A549 (cell line): ENCODE results near the gene ZBTB8B. TPM values are rescaled to one million over a fixed set of nuclear protein-coding genes. Genes with fewer than 3 reads are reported as not detected.

Source experiments
- ATAC-seq, 2 experiments: fragments of 200-7000 bp in 1 of 2; fragments of >200 bp in 1 of 2; cut with Nextera tagmentation in 1 of 2; cut with Tn5 transposase in 1 of 2; 3 replicates each; pipeline versions ENCODE4 v1.8.0 to v1.9.1; 2018 to 2020; ENCODE audit warnings: mild to moderate bottlenecking in 1 of 2, moderate library complexity in 1 of 2
- CTCF ChIA-PET: fragments of 300-600 bp; sonication (Branson Sonifier 250); formaldehyde crosslinking; extraction: SDS; loops from one replicate; lab custom pipeline; 2021; ENCODE audit warnings: antibody characterized with exemption, inconsistent platforms; lab: Yijun Ruan, JAX
- POLR2A ChIA-PET: fragments of 350-600 bp; formaldehyde crosslinking; extraction: SDS; loops from one replicate; lab custom pipeline; 2021; ENCODE audit warnings: antibody characterized with exemption, inconsistent platforms; lab: Yijun Ruan, JAX
- DNase-seq, 2 experiments: peaks; one replicate each; pipeline versions ENCODE4 v3.0.0 to v3.0.0-alpha.2; 2011 to 2016; ENCODE audit warnings: low read depth in 1 of 2, low spot score in 1 of 2
- FAIRE-seq: peaks from 2 replicates; lab custom pipeline; 2011; peaks lifted over from hg19 to GRCh38; lab: Jason Lieb, UNC
- H3K27ac ChIP-seq, 2 experiments: fragments of >200 bp; sonication (Bioruptor Twin); formaldehyde crosslinking; 3 replicates each; pipeline ENCODE4 v1.5.1; 2016 to 2017
- H3K4me1 ChIP-seq: fragments of >200 bp; sonication (Bioruptor Twin); formaldehyde crosslinking; 3 replicates; pipeline ENCODE4 v1.6.1; 2016
- H3K4me2 ChIP-seq: fragments of >200 bp; sonication (Bioruptor Twin); formaldehyde crosslinking; 3 replicates; pipeline ENCODE4 v1.6.1; 2016
- H3K4me3 ChIP-seq: fragments of >200 bp; sonication (Bioruptor Twin); formaldehyde crosslinking; 3 replicates; pipeline ENCODE4 v1.5.1; 2016
- H3K9me3 ChIP-seq: fragments of >200 bp; sonication (Bioruptor Twin); formaldehyde crosslinking; 3 replicates; pipeline ENCODE4 v1.6.1; 2016
- BCL3 ChIP-seq: fragments of >200 bp; sonication (Bioruptor Twin); formaldehyde crosslinking; IDR thresholded peaks from 3 replicates; pipeline ENCODE4 v1.6.1; 2016
- CEBPB ChIP-seq, 2 experiments: fragments of >200 bp in 1 of 2; sonication (Bioruptor Twin) in 1 of 2; formaldehyde crosslinking in 1 of 2; IDR thresholded peaks; 2 replicates each; pipeline ENCODE4 v1.6.1; 2012 to 2016
- CTCF ChIP-seq: fragments of >200 bp; sonication (Bioruptor Twin); formaldehyde crosslinking; IDR thresholded peaks from 3 replicates; pipeline ENCODE4 v1.5.1; 2016
- EHF ChIP-seq: fragments of 250-450 bp; sonication (Bioruptor Pico); IDR thresholded peaks from 2 replicates; pipeline ENCODE4 v1.5.0; 2020; ENCODE audit warnings: mild to moderate bottlenecking
- FOSB ChIP-seq: fragments of 250-450 bp; sonication (Bioruptor Pico); IDR thresholded peaks from 2 replicates; pipeline ENCODE4 v1.5.0; 2020; ENCODE audit warnings: mild to moderate bottlenecking, moderate library complexity
- FOSL2 ChIP-seq, 2 experiments: fragments of 450-650 bp in 1 of 2; fragments of >200 bp in 1 of 2; sonication (Bioruptor Twin) in 1 of 2; formaldehyde crosslinking; IDR thresholded peaks; 2 replicates each; pipeline versions ENCODE4 v1.5.0 to v1.6.1; 2016 to 2020; ENCODE audit warnings: mild to moderate bottlenecking in 1 of 2, moderate library complexity in 1 of 2
- HDAC2 ChIP-seq: fragments of 200-600 bp; sonication (generic); IDR thresholded peaks from 2 replicates; pipeline ENCODE4 v1.6.1; 2016
- HEYL ChIP-seq: fragments of 250-450 bp; sonication (Bioruptor Pico); IDR thresholded peaks from 2 replicates; pipeline ENCODE4 v1.8.0; 2021; ENCODE audit warnings: mild to moderate bottlenecking, moderate library complexity
- HMGXB4 ChIP-seq: fragments of 250-450 bp; sonication (Bioruptor Pico); IDR thresholded peaks from 2 replicates; pipeline ENCODE4 v1.5.0; 2021; ENCODE audit warnings: mild to moderate bottlenecking, moderate library complexity, borderline replicate concordance
- HOXB13 ChIP-seq: fragments of 250-450 bp; sonication (Bioruptor Pico); IDR thresholded peaks from 2 replicates; pipeline ENCODE4 v1.5.0; 2020; ENCODE audit warnings: low read depth, mild to moderate bottlenecking, moderate library complexity
- HOXB5 ChIP-seq: fragments of 250-450 bp; sonication (Bioruptor Pico); IDR thresholded peaks from 2 replicates; pipeline ENCODE4 v1.5.0; 2020; ENCODE audit warnings: mild to moderate bottlenecking, moderate library complexity
- JUN ChIP-seq, 2 experiments: fragments of >200 bp; sonication (Bioruptor Twin); formaldehyde crosslinking; IDR thresholded peaks; 2 replicates in 1 of 2; 3 replicates in 1 of 2; pipeline ENCODE4 v1.6.1; 2016 to 2017
- JUNB ChIP-seq: fragments of >200 bp; sonication (Bioruptor Twin); formaldehyde crosslinking; IDR thresholded peaks from 2 replicates; pipeline ENCODE4 v1.6.1; 2016
- KDM1A ChIP-seq: fragments of 200-600 bp; sonication (generic); IDR thresholded peaks from 2 replicates; pipeline ENCODE4 v1.6.1; 2016; ENCODE audit warnings: low read depth, mild to moderate bottlenecking
- NPAS2 ChIP-seq: fragments of 250-450 bp; sonication (Bioruptor Pico); IDR thresholded peaks from 2 replicates; pipeline ENCODE4 v1.8.0; 2022; ENCODE audit warnings: mild to moderate bottlenecking, moderate library complexity, borderline replicate concordance
- PBX3 ChIP-seq: IDR thresholded peaks from 2 replicates; pipeline ENCODE4 v1.6.1; 2012
- POLR2AphosphoS2 ChIP-seq: conservative IDR thresholded peaks from 2 replicates; pipeline ENCODE4 v1.6.1; 2012; ENCODE audit warnings: low read length, improper control_type of control experiment, inconsistent platforms
- RARB ChIP-seq: fragments of 250-450 bp; sonication (Bioruptor Pico); IDR thresholded peaks from 2 replicates; pipeline ENCODE4 v1.8.0; 2021; ENCODE audit warnings: mild to moderate bottlenecking, moderate library complexity
- RCOR1 ChIP-seq: fragments of 150-350 bp; IDR thresholded peaks from 2 replicates; pipeline ENCODE4 v1.6.1; 2014; ENCODE audit warnings: antibody characterized with exemption, low read length, low read depth
- RFX5 ChIP-seq: fragments of 450-650 bp; IDR thresholded peaks from 2 replicates; pipeline ENCODE4 v1.7.1; 2014; ENCODE audit warnings: antibody characterized with exemption, mild to moderate bottlenecking, moderate library complexity
- SMC3 ChIP-seq: fragments of >200 bp; sonication (Bioruptor Twin); formaldehyde crosslinking; IDR thresholded peaks from 3 replicates; pipeline ENCODE4 v1.6.1; 2018; ENCODE audit warnings: inconsistent platforms
- TP53 ChIP-seq: fragments of 250-450 bp; sonication (Bioruptor Pico); IDR thresholded peaks from 2 replicates; pipeline ENCODE4 v1.5.0; 2021; ENCODE audit warnings: mild to moderate bottlenecking, moderate library complexity
- USF2 ChIP-seq: fragments of 450-650 bp; IDR thresholded peaks from 2 replicates; pipeline ENCODE4 v1.6.1; 2014; ENCODE audit warnings: antibody characterized with exemption
- ZSCAN20 ChIP-seq: fragments of 250-450 bp; sonication (Bioruptor Pico); IDR thresholded peaks from 2 replicates; pipeline ENCODE4 v1.8.0; 2022; ENCODE audit warnings: mild to moderate bottlenecking, moderate library complexity
- WGBS: methylation state at CpG from one replicate; pipeline ENCODE4 v1.1.6; 2017; ENCODE audit errors: missing lambda C conversion rate; 5-methylcytosine and 5-hydroxymethylcytosine counted together
- polyA plus RNA-seq, 4 experiments: library from polyadenylated mRNA; depleted of rRNA in 3 of 4; stranded (reverse); fragments of >200 nt; fragmentation: RNase III in 1 of 4; extraction: RNeasy Plus Mini Kit Qiagen cat#74134 plus additional on column Dnase treatment in 1 of 4; gene quantifications; 2 replicates in 3 of 4; 3 replicates in 1 of 4; pipeline ENCODE4 v1.2.3, GENCODE V29; 2011 to 2017

Gene ZBTB8B
- polyA plus RNA-seq, 2 of the 4 experiments (the other 2 are of a cell fraction), result 0.01 to 0.03 TPM

GRCh38 chr1:32498751-32499150, 33.9 kb downstream of the ZBTB8B start:
- FAIRE-seq, result no peak
- no peak for ATAC-seq
- H3K27ac ChIP-seq, result no peak overlapping the region
- H3K4me3 ChIP-seq, result no peak overlapping the region
- DNase-seq, result no peak
- no peaks in the 10 kb centered on the region; the same call in 2 of the 3 replicates for H3K4me1 ChIP-seq
- no peak overlapping the region for H3K4me2 ChIP-seq
- H3K9me3 ChIP-seq, result no peaks in the 10 kb centered on the region
- no peak for TF ChIP-seq TP53 (CRISPR knock-in tag)
- no peak for TF ChIP-seq CEBPB (IDR thresholded peaks at IDR 0.05)
- TF ChIP-seq HMGXB4 (CRISPR knock-in tag), result no peak
- no peak for TF ChIP-seq HOXB13 (CRISPR knock-in tag)
- no peak for TF ChIP-seq RCOR1
- no peak for TF ChIP-seq KDM1A
- TF ChIP-seq PBX3, result no peak
- ChIA-PET POLR2A (no interaction called here), CTCF (interaction anchor here (1.5 kb wide), 1 partner anchor 21 kb away, joined by 5 read pairs; no protein-coding TSS in a partner anchor)
- 91% methylated on average over 8 of the region's 8 CpGs for WGBS

- H3K4me3 ChIP-seq, result peak overlapping the region; percentile 78
- H3K4me1 ChIP-seq, result no peaks in the 10 kb centered on the region; the same call in 2 of the 3 replicates
- no peaks in the 10 kb centered on the region for H3K9me3 ChIP-seq
- peak overlapping the region; percentile 74 for H3K4me2 ChIP-seq
- POLR2A ChIA-PET, result no interaction called here
- CTCF ChIA-PET, result interaction anchor here (0.6 to 2.1 kb wide), 5 partner anchors 12 to 102 kb away, joined by 3 to 8 read pairs (median 6); no protein-coding TSS in a partner anchor
- FAIRE-seq (no peak), DNase-seq (peak; percentile 63 to 72), ATAC-seq (peak; percentile 92 to 95)
- 10% methylated on average over 11 of the region's 99 CpGs for WGBS
- H3K27ac ChIP-seq, result peak overlapping the region; percentile 92 to 98
- no peak for TF ChIP-seq HMGXB4 (CRISPR knock-in tag)
- no peak for TF ChIP-seq RFX5
- TF ChIP-seq NPAS2 (CRISPR knock-in tag), result no peak
- TF ChIP-seq BCL3, result peak; percentile 62; the same call in 1 of the 3 replicates
- no peak for TF ChIP-seq POLR2AphosphoS2
- TF ChIP-seq RCOR1, result no peak
- no peak for TF ChIP-seq CEBPB (IDR thresholded peaks at IDR 0.05)
- TF ChIP-seq EHF (CRISPR knock-in tag), result no peak
- no peak for TF ChIP-seq HEYL (CRISPR knock-in tag)
- no peak for TF ChIP-seq USF2
- no peak for TF ChIP-seq JUNB
- TF ChIP-seq CTCF, result no peak
- no peak for TF ChIP-seq HOXB5 (CRISPR knock-in tag)
- TF ChIP-seq SMC3, result peak; percentile 18; the same call in 1 of the 3 replicates
- no peak for TF ChIP-seq ZSCAN20 (CRISPR knock-in tag)
- no peak for TF ChIP-seq RARB (CRISPR knock-in tag)
- no peak for TF ChIP-seq FOSL2 (IDR thresholded peaks at IDR 0.05)
- TF ChIP-seq FOSL2 (CRISPR knock-in tag; IDR thresholded peaks at IDR 0.05), result no peak
- no peak for TF ChIP-seq PBX3
- TF ChIP-seq FOSB (CRISPR knock-in tag), result no peak
- peak; percentile 56 to 74; a peak in 3 of 5 replicates for TF ChIP-seq JUN (IDR thresholded peaks at IDR 0.05)
- TF ChIP-seq TP53 (CRISPR knock-in tag), result no peak
- no peak for TF ChIP-seq HDAC2
These were observed 35.7 kb downstream of the ZBTB8B start for GRCh38 chr1:32500387-32501209.
